Sigmoid colon (tissue), 7 donors: ENCODE results near the gene HES5. TPM values are rescaled to one million over a fixed set of nuclear protein-coding genes. Genes with fewer than 3 reads are reported as not detected.

Experiments used
- DNase-seq: peaks from one replicate; pipeline ENCODE4 v3.0.0-alpha.2; 2019
- H3K27ac ChIP-seq, 4 donors: fragments of 200-600 bp; sonication (generic); one replicate each; pipeline ENCODE4 v1.5.1; 2016 to 2019; ENCODE audit warnings: mild to moderate bottlenecking in 1 of 4
- H3K27me3 ChIP-seq, 3 donors: fragments of 200-600 bp; sonication (generic); one replicate each; pipeline ENCODE4 v1.5.1; 2019; ENCODE audit warnings: mild to moderate bottlenecking in 1 of 3
- H3K36me3 ChIP-seq, 4 donors: fragments of 200-600 bp; sonication (generic); one replicate each; pipeline ENCODE4 v1.5.1; 2016 to 2019
- H3K4me1 ChIP-seq, 4 donors: fragments of 200-600 bp; sonication (generic); one replicate each; pipeline ENCODE4 v1.5.1; 2017 to 2019
- H3K4me3 ChIP-seq, 4 donors: fragments of 200-600 bp; sonication (generic); one replicate each; pipeline ENCODE4 v1.5.1; 2017 to 2019; ENCODE audit warnings: mild to moderate bottlenecking in 2 of 4, moderate library complexity in 1 of 4
- H3K9me3 ChIP-seq, 4 donors: fragments of 200-600 bp in 3 of 4; sonication (generic) in 3 of 4; one replicate each; pipeline versions ENCODE4 v1.5.1 to v1.6.1; 2013 to 2019
- CTCF ChIP-seq, 4 experiments: fragments of 450-650 bp in 3 of 4; fragments of 200-600 bp in 1 of 4; IDR thresholded peaks; one replicate each; pipeline ENCODE4 v1.5.1; 2016 to 2019; ENCODE audit warnings: antibody characterized with exemption in 4 of 4, mild to moderate bottlenecking in 3 of 4, moderate library complexity in 2 of 4
- EP300 ChIP-seq, 4 donors: sonication (generic); formaldehyde crosslinking; IDR thresholded peaks; one replicate each; pipeline ENCODE4 v1.6.1; 2017; ENCODE audit warnings: antibody characterized with exemption in 4 of 4
- POLR2A ChIP-seq, 2 donors: fragments of 450-650 bp; IDR thresholded peaks; one replicate each; pipeline ENCODE4 v1.6.1; 2016; ENCODE audit warnings: antibody characterized with exemption in 2 of 2, mild to moderate bottlenecking in 2 of 2, moderate library complexity in 2 of 2
- POLR2AphosphoS5 ChIP-seq, 4 donors: sonication (generic); formaldehyde crosslinking; IDR thresholded peaks; one replicate each; pipeline ENCODE4 v1.6.1; 2017; ENCODE audit warnings: antibody characterized with exemption in 4 of 4
- WGBS, 2 donors: extraction: QIAGEN DNeasy Blood & Tissue Kit; methylation state at CpG; one replicate each; pipeline ENCODE4 v1.1.7; 2013; 5-methylcytosine and 5-hydroxymethylcytosine counted together
- intact Hi-C: fragments of 100-400 bp; cut with DNase I; formaldehyde crosslinking; loops from one replicate; pipeline ENCODE4 v1.15.1; 2023
- polyA plus RNA-seq, 3 donors: library from polyadenylated mRNA; stranded (reverse); fragments of 200-250 nt; gene quantifications; one replicate each; pipeline ENCODE4 v1.2.3, GENCODE V29; 2013
- total RNA-seq, 4 donors: library from RNA; depleted of rRNA; stranded (reverse); fragments of >200 nt; gene quantifications; one replicate each; pipeline ENCODE4 v1.1.0, GENCODE V29; 2016
- donor health status: healthy with polysubstance abuse.
- donor health status: Bipolar disorder and iron deficiency.
- donor health status: healthy.

Gene HES5
- total and polyA plus RNA-seq, 7 donors: 0.36 to 1.2 (median 0.61) TPM; not detected in 4

DNA sequence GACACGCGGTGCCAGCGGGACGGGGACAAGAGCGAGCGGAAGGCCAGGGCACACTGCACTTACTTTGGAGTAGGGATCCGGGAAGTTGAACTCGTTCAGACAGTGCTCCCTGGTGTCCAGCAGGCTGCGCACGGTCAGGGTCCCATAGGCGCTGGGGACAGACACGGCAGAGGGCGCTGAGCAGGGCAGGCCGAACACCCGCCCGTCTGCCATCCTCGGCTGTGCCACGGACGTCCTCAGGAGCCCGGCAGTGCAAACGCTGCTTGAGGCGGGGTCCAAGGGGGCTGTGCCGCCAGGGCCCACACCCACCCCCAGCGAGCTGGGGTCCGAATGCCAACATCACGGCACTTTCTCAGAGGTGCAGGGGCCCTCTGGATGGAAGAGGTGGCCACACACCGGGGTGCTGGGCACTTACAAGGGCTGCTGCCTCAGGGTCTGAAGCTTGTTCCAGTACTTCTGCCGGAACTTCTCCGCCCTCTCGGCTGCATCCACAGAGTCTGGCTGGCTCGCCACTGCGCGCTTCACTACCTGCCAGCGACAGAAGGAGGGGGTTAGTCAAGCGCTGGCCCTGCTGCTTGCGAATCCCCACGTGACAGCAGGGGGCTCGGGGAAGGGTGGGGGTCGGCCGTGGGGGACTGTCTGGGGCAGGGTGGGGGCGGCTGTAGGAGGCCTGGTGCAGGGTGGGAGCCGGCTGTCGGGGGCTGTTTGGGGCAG is 16.0 kb downstream of the HES5 start:
- Histone ChIP-seq H3K9me3 (no peaks in the 10 kb centered on the region), H3K36me3 (peaks cover 87 to 100% (median 94%) of the 10 kb centered on the region in 4 donors), H3K27me3 (no peaks in the 10 kb centered on the region), H3K4me3 (no peak overlapping the region), H3K27ac (no peak overlapping the region), H3K4me1 (no peaks in the 10 kb centered on the region)
- TF ChIP-seq EP300 (IDR thresholded peaks at IDR 0.05): no peak
- no peak for TF ChIP-seq CTCF (IDR thresholded peaks at IDR 0.05)
- TF ChIP-seq POLR2A (IDR thresholded peaks at IDR 0.05): no peak
- TF ChIP-seq POLR2AphosphoS5 (IDR thresholded peaks at IDR 0.05): no peak
- 95% methylated on average over 43 of the region's 43 CpGs for WGBS, 2 donors
- intact Hi-C loops: no loop called here
- no peak for DNase-seq

GRCh38 chr1:2512862-2513421 is 17.1 kb downstream of the HES5 start:
- Histone ChIP-seq H3K36me3 (peaks cover 79 to 100% (median 89%) of the 10 kb centered on the region in 4 donors), H3K4me1 (no peaks in the 10 kb centered on the region), H3K27ac (no peak overlapping the region), H3K27me3 (no peaks in the 10 kb centered on the region), H3K9me3 (no peaks in the 10 kb centered on the region), H3K4me3 (no peak overlapping the region)
- 93% methylated on average over 31 of the region's 31 CpGs for WGBS, 2 donors
- no peak for DNase-seq
- intact Hi-C loops: no loop called here
- TF ChIP-seq POLR2A (IDR thresholded peaks at IDR 0.05) (no peak), CTCF (IDR thresholded peaks at IDR 0.05) (no peak), EP300 (IDR thresholded peaks at IDR 0.05) (no peak), POLR2AphosphoS5 (IDR thresholded peaks at IDR 0.05) (no peak)

DNA sequence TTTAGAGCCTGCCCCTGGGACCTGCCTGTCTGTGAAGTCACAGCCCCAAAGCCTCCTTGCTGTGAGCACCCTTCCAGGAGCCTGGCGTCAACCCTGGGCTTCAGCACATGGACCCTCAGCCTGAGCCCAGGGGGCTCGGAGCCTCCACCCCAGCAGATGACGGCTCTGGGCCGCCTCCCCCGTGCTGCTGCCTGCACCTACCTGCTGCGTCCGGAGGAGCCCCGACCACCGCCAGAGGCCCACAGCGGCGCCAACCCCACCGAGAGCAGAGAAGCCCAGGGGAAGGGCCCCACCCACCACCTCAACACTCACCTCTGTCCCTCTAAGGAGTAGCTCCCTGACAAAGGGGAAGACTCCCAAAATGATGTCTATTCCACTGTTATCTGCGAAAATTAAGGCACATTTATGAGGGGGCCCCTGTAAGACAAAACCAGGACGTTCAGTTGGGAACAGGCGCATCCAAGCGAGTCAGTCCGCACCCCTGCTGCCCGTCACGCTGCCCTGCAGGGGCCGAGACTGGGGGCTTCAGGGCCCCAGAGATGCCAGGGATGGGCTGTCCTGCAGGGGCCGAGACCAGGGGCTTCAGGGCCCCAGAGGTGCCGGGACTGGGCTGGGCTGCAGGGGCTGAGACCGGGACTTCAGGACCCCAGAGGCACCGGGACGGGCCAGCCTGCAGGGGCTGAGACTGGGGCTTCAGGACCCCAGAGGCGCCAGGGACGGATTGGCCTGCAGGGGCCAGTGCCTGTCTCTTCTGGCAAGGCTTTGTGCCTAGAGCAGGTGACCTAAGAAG is 19.5 kb downstream of the HES5 start:
- H3K4me3 ChIP-seq: no peak overlapping the region
- peaks cover 0 to 8% (median 0%) of the 10 kb centered on the region in 4 donors for H3K4me1 ChIP-seq
- H3K27ac ChIP-seq: no peak overlapping the region
- peaks cover 0 to 5% (median 0%) of the 10 kb centered on the region in 3 donors for H3K27me3 ChIP-seq
- no peak for DNase-seq
- 94 to 95% methylated on average over 27 of the region's 27 CpGs for WGBS, 2 donors
- no peak for TF ChIP-seq CTCF (IDR thresholded peaks at IDR 0.05)
- no peak for TF ChIP-seq POLR2A (IDR thresholded peaks at IDR 0.05)
- no peak for TF ChIP-seq EP300 (IDR thresholded peaks at IDR 0.05)
- no peak for TF ChIP-seq POLR2AphosphoS5 (IDR thresholded peaks at IDR 0.05)
- H3K9me3 ChIP-seq: no peaks in the 10 kb centered on the region
- H3K36me3 ChIP-seq: peaks cover 58 to 82% (median 68%) of the 10 kb centered on the region in 4 donors
- intact Hi-C loops: no loop called here

GRCh38 chr1:2509589-2509988 is 20.5 kb downstream of the HES5 start:
- WGBS, 2 donors: 56 to 84% methylated on average over 11 of the region's 11 CpGs
- Histone ChIP-seq H3K36me3 (peaks cover 50 to 72% (median 60%) of the 10 kb centered on the region in 4 donors), H3K27me3 (peaks cover 2 to 15% (median 5%) of the 10 kb centered on the region in 3 donors), H3K4me3 (no peak overlapping the region), H3K27ac (no peak overlapping the region), H3K4me1 (peaks cover 0 to 15% (median 5%) of the 10 kb centered on the region in 4 donors), H3K9me3 (no peaks in the 10 kb centered on the region)
- TF ChIP-seq CTCF (IDR thresholded peaks at IDR 0.05) (no peak), EP300 (IDR thresholded peaks at IDR 0.05) (no peak), POLR2AphosphoS5 (IDR thresholded peaks at IDR 0.05) (no peak), POLR2A (IDR thresholded peaks at IDR 0.05) (no peak)
- no peak for DNase-seq
- intact Hi-C loops: no loop called here
